Measurements from ENCODE around the gene IL17RD. TPM values are rescaled to one million over a fixed set of nuclear protein-coding genes. Genes with fewer than 3 reads are reported as not detected.

IL17RD gene
- total and polyA plus RNA-seq, 2 experiments from 2014 or later: 0.34 to 1.2 TPM

GRCh38 chr3:57147071-57147470, 18.1 kb downstream of the IL17RD start:
- H3K9me3 ChIP-seq (ENCODE audit: low read depth): no peaks in the 10 kb centered on the region
- H3K79me2 ChIP-seq (ENCODE audit: insufficient read depth): no peaks in the 10 kb centered on the region
- no peak overlapping the region for H3K4me3 ChIP-seq
- H3K27ac ChIP-seq: no peak overlapping the region
- no peaks in the 10 kb centered on the region for H4K20me1 ChIP-seq (ENCODE audit: insufficient read depth)
- H3K9ac ChIP-seq: no peak overlapping the region
- H2AFZ ChIP-seq: no peak overlapping the region
- no peaks in the 10 kb centered on the region for H3F3A ChIP-seq (ENCODE audit: insufficient read depth)
- no peak for DNase-seq
- H3K36me3 ChIP-seq (ENCODE audit: low read depth): no peaks in the 10 kb centered on the region
- H3K4me2 ChIP-seq (ENCODE audit: unreplicated experiment): no peak overlapping the region
- in situ Hi-C loops (cut with MboI): no loop called here
- TF ChIP-seq EZH2phosphoT487 (IDR thresholded peaks at IDR 0.05; ENCODE audit: insufficient read depth, low read depth) (no peak), EZH2 (IDR thresholded peaks at IDR 0.05; ENCODE audit: insufficient read depth, poor library complexity, severe bottlenecking) (no peak)
- H3K9me2 ChIP-seq (ENCODE audit: insufficient read depth): no peaks in the 10 kb centered on the region
- H3K27me3 ChIP-seq (replicated peaks; ENCODE audit: insufficient read depth): no peaks in the 10 kb centered on the region
- peaks cover 4% of the 10 kb centered on the region; the same call in 1 of the 2 replicates for H3K4me1 ChIP-seq (ENCODE audit: insufficient read depth)
- WGBS, 2 experiments (ENCODE audit: low coverage in 1 of 2, low lambda C conversion rate in 2 of 2, missing lambda C conversion rate in 2 of 2): 49% methylated on average over 2 of the region's 2 CpGs

GRCh38 chr3:57145852-57146251, 19.3 kb downstream of the IL17RD start:
- no peaks in the 10 kb centered on the region for H3K9me3 ChIP-seq (ENCODE audit: low read depth)
- in situ Hi-C loops (cut with MboI): no loop called here
- H3K79me2 ChIP-seq (ENCODE audit: insufficient read depth): no peaks in the 10 kb centered on the region
- WGBS, 2 experiments (ENCODE audit: low coverage in 1 of 2, low lambda C conversion rate in 2 of 2, missing lambda C conversion rate in 2 of 2): 90% methylated on average over 13 of the region's 13 CpGs
- no peaks in the 10 kb centered on the region for H3K36me3 ChIP-seq (ENCODE audit: low read depth)
- TF ChIP-seq EZH2 (IDR thresholded peaks at IDR 0.05; ENCODE audit: insufficient read depth, poor library complexity, severe bottlenecking) (no peak), EZH2phosphoT487 (IDR thresholded peaks at IDR 0.05; ENCODE audit: insufficient read depth, low read depth) (no peak)
- H3F3A ChIP-seq (ENCODE audit: insufficient read depth): no peaks in the 10 kb centered on the region
- no peak for DNase-seq
- H2AFZ ChIP-seq: no peak overlapping the region
- no peaks in the 10 kb centered on the region for H4K20me1 ChIP-seq (ENCODE audit: insufficient read depth)
- H3K27me3 ChIP-seq (replicated peaks; ENCODE audit: insufficient read depth): no peaks in the 10 kb centered on the region
- H3K9me2 ChIP-seq (ENCODE audit: insufficient read depth): no peaks in the 10 kb centered on the region
- 0 out of 2 replicates have a peak, but pooled peaks cover under 1% of the 10 kb centered on the region for H3K4me1 ChIP-seq (ENCODE audit: insufficient read depth)
- H3K4me3 ChIP-seq: no peak overlapping the region
- H3K27ac ChIP-seq: no peak overlapping the region
- H3K4me2 ChIP-seq (ENCODE audit: unreplicated experiment): no peak overlapping the region
- no peak overlapping the region for H3K9ac ChIP-seq

- Histone ChIP-seq H3K27me3 (replicated peaks; ENCODE audit: insufficient read depth) (no peaks in the 10 kb centered on the region), H3F3A (ENCODE audit: insufficient read depth) (no peaks in the 10 kb centered on the region), H2AFZ (no peak overlapping the region), H3K9me2 (ENCODE audit: insufficient read depth) (no peaks in the 10 kb centered on the region), H3K79me2 (ENCODE audit: insufficient read depth) (no peaks in the 10 kb centered on the region), H3K4me2 (ENCODE audit: unreplicated experiment) (no peak overlapping the region), H3K4me3 (no peak overlapping the region), H3K27ac (no peak overlapping the region), H3K9me3 (ENCODE audit: low read depth) (no peaks in the 10 kb centered on the region), H4K20me1 (ENCODE audit: insufficient read depth) (no peaks in the 10 kb centered on the region), H3K4me1 (ENCODE audit: insufficient read depth) (no peaks in the 10 kb centered on the region), H3K36me3 (ENCODE audit: low read depth) (no peaks in the 10 kb centered on the region), H3K9ac (no peak overlapping the region)
- 52 to 56% methylated on average over 3 of the region's 3 CpGs for WGBS, 2 experiments (ENCODE audit: low coverage in 1 of 2, low lambda C conversion rate in 2 of 2, missing lambda C conversion rate in 2 of 2)
- DNase-seq: no peak
- no peak for TF ChIP-seq EZH2phosphoT487 (IDR thresholded peaks at IDR 0.05; ENCODE audit: insufficient read depth, low read depth)
- no peak for TF ChIP-seq EZH2 (IDR thresholded peaks at IDR 0.05; ENCODE audit: insufficient read depth, poor library complexity, severe bottlenecking)
- in situ Hi-C loops (cut with MboI): no loop called here
These were observed 20.2 kb downstream of the IL17RD start for GRCh38 chr3:57144952-57145351.

- Histone ChIP-seq H3K4me1 (ENCODE audit: insufficient read depth) (no peaks in the 10 kb centered on the region), H3K9me2 (ENCODE audit: insufficient read depth) (no peaks in the 10 kb centered on the region), H3F3A (ENCODE audit: insufficient read depth) (no peaks in the 10 kb centered on the region), H3K36me3 (ENCODE audit: low read depth) (no peaks in the 10 kb centered on the region), H3K4me3 (no peak overlapping the region), H3K79me2 (ENCODE audit: insufficient read depth) (no peaks in the 10 kb centered on the region), H3K27ac (no peak overlapping the region), H3K9me3 (ENCODE audit: low read depth) (no peaks in the 10 kb centered on the region), H2AFZ (no peak overlapping the region), H3K9ac (no peak overlapping the region), H4K20me1 (ENCODE audit: insufficient read depth) (no peaks in the 10 kb centered on the region), H3K4me2 (ENCODE audit: unreplicated experiment) (no peak overlapping the region), H3K27me3 (replicated peaks; ENCODE audit: insufficient read depth) (no peaks in the 10 kb centered on the region)
- no peak for TF ChIP-seq EZH2 (IDR thresholded peaks at IDR 0.05; ENCODE audit: insufficient read depth, poor library complexity, severe bottlenecking)
- WGBS, 2 experiments (ENCODE audit: low coverage in 1 of 2, low lambda C conversion rate in 2 of 2, missing lambda C conversion rate in 2 of 2): 84 to 86% methylated on average over 4 of the region's 4 CpGs
- in situ Hi-C loops (cut with MboI): no loop called here
- no peak for DNase-seq
These were observed 21.2 kb downstream of the IL17RD start for GRCh38 chr3:57143886-57144459.

- TF ChIP-seq EZH2 (IDR thresholded peaks at IDR 0.05; ENCODE audit: insufficient read depth, poor library complexity, severe bottlenecking) (no peak), EZH2phosphoT487 (IDR thresholded peaks at IDR 0.05; ENCODE audit: insufficient read depth, low read depth) (no peak)
- 80% methylated on average over 11 of the region's 11 CpGs for WGBS, 2 experiments (ENCODE audit: low coverage in 1 of 2, low lambda C conversion rate in 2 of 2, missing lambda C conversion rate in 2 of 2)
- H3K4me3 ChIP-seq: no peak overlapping the region
- no peak overlapping the region for H3K4me2 ChIP-seq (ENCODE audit: unreplicated experiment)
- DNase-seq: no peak
- in situ Hi-C loops (cut with MboI): no loop called here
- H3K4me1 ChIP-seq (ENCODE audit: insufficient read depth): no peaks in the 10 kb centered on the region
- no peak overlapping the region for H3K27ac ChIP-seq
- no peak overlapping the region for H2AFZ ChIP-seq
- no peaks in the 10 kb centered on the region for H3K79me2 ChIP-seq (ENCODE audit: insufficient read depth)
- H3K9ac ChIP-seq: no peak overlapping the region
- no peaks in the 10 kb centered on the region for H3K36me3 ChIP-seq (ENCODE audit: low read depth)
- H3K27me3 ChIP-seq (replicated peaks; ENCODE audit: insufficient read depth): no peaks in the 10 kb centered on the region
- H3K9me2 ChIP-seq (ENCODE audit: insufficient read depth): no peaks in the 10 kb centered on the region
- no peaks in the 10 kb centered on the region for H3F3A ChIP-seq (ENCODE audit: insufficient read depth)
- H3K9me3 ChIP-seq (ENCODE audit: low read depth): no peaks in the 10 kb centered on the region
- no peaks in the 10 kb centered on the region for H4K20me1 ChIP-seq (ENCODE audit: insufficient read depth)
These were observed 22.8 kb downstream of the IL17RD start for GRCh38 chr3:57142411-57142723.

All from GM23248 (cell line).